ENCODE data around the gene GKN2.

The GKN2 gene

GRCh38 chr2:68920481-68921170, 32.1 kb downstream of the GKN2 start:
- H3K27ac ChIP-seq (ENCODE audit: low read depth, low read length): no peak overlapping the region
- no peaks in the 10 kb centered on the region for H3K27me3 ChIP-seq (ENCODE audit: control insufficient read depth, insufficient read depth, low read length)
- no peak overlapping the region for H3K4me3 ChIP-seq (ENCODE audit: low read depth, low read length)
- no peak overlapping the region for H3K9ac ChIP-seq (ENCODE audit: low read length)
- no peaks in the 10 kb centered on the region for H3K9me3 ChIP-seq (ENCODE audit: control insufficient read depth, insufficient read depth, low read depth, low read length)
- H3K36me3 ChIP-seq (ENCODE audit: control insufficient read depth, insufficient read depth, low read length): no peaks in the 10 kb centered on the region
- no peaks in the 10 kb centered on the region for H3K4me1 ChIP-seq (ENCODE audit: control insufficient read depth, insufficient read depth, low read length)

GRCh38 chr2:68918497-68918896, 34.2 kb downstream of the GKN2 start:
- Histone ChIP-seq H3K27me3 (ENCODE audit: control insufficient read depth, insufficient read depth, low read length) (no peaks in the 10 kb centered on the region), H3K9me3 (ENCODE audit: control insufficient read depth, insufficient read depth, low read depth, low read length) (no peaks in the 10 kb centered on the region), H3K27ac (ENCODE audit: low read depth, low read length) (no peak overlapping the region), H3K4me1 (ENCODE audit: control insufficient read depth, insufficient read depth, low read length) (no peaks in the 10 kb centered on the region), H3K4me3 (ENCODE audit: low read depth, low read length) (no peak overlapping the region), H3K36me3 (ENCODE audit: control insufficient read depth, insufficient read depth, low read length) (no peaks in the 10 kb centered on the region), H3K9ac (ENCODE audit: low read length) (no peak overlapping the region)

- no peaks in the 10 kb centered on the region for H3K36me3 ChIP-seq (ENCODE audit: control insufficient read depth, insufficient read depth, low read length)
Measured at GRCh38 chr2:68917034-68917718, 35.5 kb downstream of the GKN2 start.

GRCh38 chr2:68916226-68916625, 36.5 kb downstream of the GKN2 start:
- H3K36me3 ChIP-seq (ENCODE audit: control insufficient read depth, insufficient read depth, low read length): no peaks in the 10 kb centered on the region
- H3K27me3 ChIP-seq (ENCODE audit: control insufficient read depth, insufficient read depth, low read length): no peaks in the 10 kb centered on the region
- H3K9ac ChIP-seq (ENCODE audit: low read length): no peak overlapping the region
- H3K4me3 ChIP-seq (ENCODE audit: low read depth, low read length): no peak overlapping the region
- H3K27ac ChIP-seq (ENCODE audit: low read depth, low read length): no peak overlapping the region
- peaks cover 8% of the 10 kb centered on the region; the same call in 1 of the 2 replicates for H3K4me1 ChIP-seq (ENCODE audit: control insufficient read depth, insufficient read depth, low read length)
- H3K9me3 ChIP-seq (ENCODE audit: control insufficient read depth, insufficient read depth, low read depth, low read length): no peaks in the 10 kb centered on the region

More at GRCh38 chr2:68917034-68917718, 35.5 kb downstream of the GKN2 start:
- H3K9ac ChIP-seq (ENCODE audit: low read length): no peak overlapping the region
- H3K9me3 ChIP-seq (ENCODE audit: control insufficient read depth, insufficient read depth, low read depth, low read length): no peaks in the 10 kb centered on the region
- no peaks in the 10 kb centered on the region for H3K27me3 ChIP-seq (ENCODE audit: control insufficient read depth, insufficient read depth, low read length)
- no peaks in the 10 kb centered on the region for H3K4me1 ChIP-seq (ENCODE audit: control insufficient read depth, insufficient read depth, low read length)
- no peak overlapping the region for H3K27ac ChIP-seq (ENCODE audit: low read depth, low read length)
- H3K4me3 ChIP-seq (ENCODE audit: low read depth, low read length): no peak overlapping the region

- Histone ChIP-seq H3K9me3 (ENCODE audit: control insufficient read depth, insufficient read depth, low read depth, low read length) (no peaks in the 10 kb centered on the region), H3K36me3 (ENCODE audit: control insufficient read depth, insufficient read depth, low read length) (no peaks in the 10 kb centered on the region), H3K4me1 (ENCODE audit: control insufficient read depth, insufficient read depth, low read length) (peaks cover 13% of the 10 kb centered on the region; the same call in 1 of the 2 replicates), H3K9ac (ENCODE audit: low read length) (no peak overlapping the region), H3K27ac (ENCODE audit: low read depth, low read length) (no peak overlapping the region), H3K4me3 (ENCODE audit: low read depth, low read length) (no peak overlapping the region), H3K27me3 (ENCODE audit: control insufficient read depth, insufficient read depth, low read length) (no peaks in the 10 kb centered on the region)
Measured at GRCh38 chr2:68915393-68915792, 37.3 kb downstream of the GKN2 start.

- Histone ChIP-seq H3K9ac (ENCODE audit: low read length) (no peak overlapping the region), H3K4me1 (ENCODE audit: control insufficient read depth, insufficient read depth, low read length) (peaks cover 18% of the 10 kb centered on the region), H3K27ac (ENCODE audit: low read depth, low read length) (no peak overlapping the region), H3K36me3 (ENCODE audit: control insufficient read depth, insufficient read depth, low read length) (no peaks in the 10 kb centered on the region), H3K9me3 (ENCODE audit: control insufficient read depth, insufficient read depth, low read depth, low read length) (no peaks in the 10 kb centered on the region), H3K27me3 (ENCODE audit: control insufficient read depth, insufficient read depth, low read length) (no peaks in the 10 kb centered on the region), H3K4me3 (ENCODE audit: low read depth, low read length) (no peak overlapping the region)
Measured at GRCh38 chr2:68913359-68913758, 39.3 kb downstream of the GKN2 start.

GRCh38 chr2:68912732-68913131, 40.0 kb downstream of the GKN2 start:
- H3K4me3 ChIP-seq (ENCODE audit: low read depth, low read length): no peak overlapping the region
- no peaks in the 10 kb centered on the region for H3K27me3 ChIP-seq (ENCODE audit: control insufficient read depth, insufficient read depth, low read length)
- no peaks in the 10 kb centered on the region for H3K36me3 ChIP-seq (ENCODE audit: control insufficient read depth, insufficient read depth, low read length)
- H3K4me1 ChIP-seq (ENCODE audit: control insufficient read depth, insufficient read depth, low read length): peaks cover 24% of the 10 kb centered on the region
- no peak overlapping the region for H3K9ac ChIP-seq (ENCODE audit: low read length)
- H3K9me3 ChIP-seq (ENCODE audit: control insufficient read depth, insufficient read depth, low read depth, low read length): no peaks in the 10 kb centered on the region
- no peak overlapping the region for H3K27ac ChIP-seq (ENCODE audit: low read depth, low read length)

GRCh38 chr2:68912111-68912510, 40.6 kb downstream of the GKN2 start:
- H3K9ac ChIP-seq (ENCODE audit: low read length): no peak overlapping the region
- H3K27ac ChIP-seq (ENCODE audit: low read depth, low read length): no peak overlapping the region
- H3K4me1 ChIP-seq (ENCODE audit: control insufficient read depth, insufficient read depth, low read length): peaks cover 25% of the 10 kb centered on the region
- no peaks in the 10 kb centered on the region for H3K36me3 ChIP-seq (ENCODE audit: control insufficient read depth, insufficient read depth, low read length)
- H3K27me3 ChIP-seq (ENCODE audit: control insufficient read depth, insufficient read depth, low read length): no peaks in the 10 kb centered on the region
- no peak overlapping the region for H3K4me3 ChIP-seq (ENCODE audit: low read depth, low read length)
- H3K9me3 ChIP-seq (ENCODE audit: control insufficient read depth, insufficient read depth, low read depth, low read length): no peaks in the 10 kb centered on the region

GRCh38 chr2:68911709-68912108, 41.0 kb downstream of the GKN2 start:
- H3K9ac ChIP-seq (ENCODE audit: low read length): no peak overlapping the region
- H3K4me3 ChIP-seq (ENCODE audit: low read depth, low read length): no peak overlapping the region
- H3K4me1 ChIP-seq (ENCODE audit: control insufficient read depth, insufficient read depth, low read length): peaks cover 25% of the 10 kb centered on the region
- H3K27ac ChIP-seq (ENCODE audit: low read depth, low read length): no peak overlapping the region
- no peaks in the 10 kb centered on the region for H3K27me3 ChIP-seq (ENCODE audit: control insufficient read depth, insufficient read depth, low read length)
- H3K36me3 ChIP-seq (ENCODE audit: control insufficient read depth, insufficient read depth, low read length): no peaks in the 10 kb centered on the region
- H3K9me3 ChIP-seq (ENCODE audit: control insufficient read depth, insufficient read depth, low read depth, low read length): no peaks in the 10 kb centered on the region

- Histone ChIP-seq H3K4me1 (ENCODE audit: control insufficient read depth, insufficient read depth, low read length) (peaks cover 25% of the 10 kb centered on the region), H3K9me3 (ENCODE audit: control insufficient read depth, insufficient read depth, low read depth, low read length) (no peaks in the 10 kb centered on the region), H3K27me3 (ENCODE audit: control insufficient read depth, insufficient read depth, low read length) (no peaks in the 10 kb centered on the region), H3K36me3 (ENCODE audit: control insufficient read depth, insufficient read depth, low read length) (no peaks in the 10 kb centered on the region), H3K27ac (ENCODE audit: low read depth, low read length) (no peak overlapping the region), H3K9ac (ENCODE audit: low read length) (no peak overlapping the region), H3K4me3 (ENCODE audit: low read depth, low read length) (no peak overlapping the region)
Measured at GRCh38 chr2:68911246-68911645, 41.4 kb downstream of the GKN2 start.

- H3K4me1 ChIP-seq (ENCODE audit: control insufficient read depth, insufficient read depth, low read length): peaks cover 25% of the 10 kb centered on the region
- H3K27ac ChIP-seq (ENCODE audit: low read depth, low read length): no peak overlapping the region
Measured at GRCh38 chr2:68909793-68910674, 42.7 kb downstream of the GKN2 start.

More at GRCh38 chr2:68909793-68910674, 42.7 kb downstream of the GKN2 start:
- Histone ChIP-seq H3K4me3 (ENCODE audit: low read depth, low read length) (no peak overlapping the region), H3K27me3 (ENCODE audit: control insufficient read depth, insufficient read depth, low read length) (no peaks in the 10 kb centered on the region), H3K9ac (ENCODE audit: low read length) (no peak overlapping the region), H3K36me3 (ENCODE audit: control insufficient read depth, insufficient read depth, low read length) (no peaks in the 10 kb centered on the region), H3K9me3 (ENCODE audit: control insufficient read depth, insufficient read depth, low read depth, low read length) (no peaks in the 10 kb centered on the region)

All from HUES6 (cell line).